ENCODE data around the gene GNG13. TPM values are rescaled to one million over a fixed set of nuclear protein-coding genes. Genes with fewer than 3 reads are reported as not detected.
A peak's percentile ranks its signal among the peaks of the same experiment; 100 is the strongest.

GNG13 gene
- total and polyA plus RNA-seq, 9 of the 15 experiments (the other 6 are each of a cell fraction or from before 2014, with no cell fraction given) = not detected

- H4K20me1 ChIP-seq (replicated peaks; ENCODE audit: control insufficient read depth, insufficient read depth, low read length) = 0 out of 2 replicates have a peak, but pooled peaks cover 3% of the 10 kb centered on the region
- in situ Hi-C loops (cut with MboI) (no loop called here), intact Hi-C loops (cut with micrococcal nuclease) (no loop called here)
- H3K4me3 ChIP-seq = no peak overlapping the region
- H3K9me1 ChIP-seq (ENCODE audit: control insufficient read depth, insufficient read depth, low read length) = no peaks in the 10 kb centered on the region
- ChIA-PET POLR2A (interaction anchor here (0.5 to 1.3 kb wide), 2 partner anchors 42 to 57 kb away, joined by 3 to 5 read pairs; partner anchors contain the start of gene ANTKMT), CTCF (ENCODE audit: low intra/inter-chr PET ratio) (no interaction called here)
- H3K27ac ChIP-seq (ENCODE audit: extremely low read depth, low read depth, low read length) = no peak overlapping the region
- peaks cover 0 to 82% of the 10 kb centered on the region in 2 experiments; a peak in 2 of 5 replicates for H3K4me1 ChIP-seq (replicated peaks in 1 of 2; ENCODE audit: control insufficient read depth in 2 of 2, insufficient read depth in 2 of 2, low read length in 2 of 2)
- H3K4me2 ChIP-seq (ENCODE audit: insufficient read depth, low read length) = no peak overlapping the region
- peak; percentile 19; the same call in 1 of the 2 replicates for TF ChIP-seq VEZF1 (CRISPR knock-in tag; IDR thresholded peaks at IDR 0.05)
- no peak for TF ChIP-seq SREBF1 (IDR thresholded peaks at IDR 0.05; ENCODE audit: borderline replicate concordance, low read depth, low read length)
- TF ChIP-seq KDM1A (IDR thresholded peaks at IDR 0.05) = 0 out of 4 replicates have a peak, but pooled peaks of 1 of the 2 experiments have one; percentile 17
- no peak overlapping the region for H3K9ac ChIP-seq (ENCODE audit: insufficient read depth in 1 of 2, low read depth in 2 of 2, low read length in 2 of 2)
- ATAC-seq (no peak), DNase-seq (ENCODE audit: extremely low read depth in 1 of 4, low spot score in 3 of 4) (no peak), FAIRE-seq (no peak)
- H2AFZ ChIP-seq (ENCODE audit: low read depth, low read length) = no peak overlapping the region
- BruUV-seq (replicated peaks) = no TSS peak
- H3K36me3 ChIP-seq (ENCODE audit: control insufficient read depth, insufficient read depth, low read length) = no peaks in the 10 kb centered on the region
- 31% methylated on average over 16 of the region's 21 CpGs for WGBS (ENCODE audit: insufficient coverage, low coverage, missing lambda C conversion rate)
- H3K27me3 ChIP-seq (ENCODE audit: control insufficient read depth in 2 of 2, insufficient read depth in 2 of 2, low read length in 2 of 2) = peaks cover 0 to 6% of the 10 kb centered on the region in 2 experiments; a peak in 1 of 5 replicates
- no peaks in the 10 kb centered on the region for H3K79me2 ChIP-seq (ENCODE audit: control insufficient read depth, insufficient read depth, low read length)
- H3K9me3 ChIP-seq (replicated peaks; ENCODE audit: control insufficient read depth, insufficient read depth, low read depth, low read length) = no peaks in the 10 kb centered on the region
These were observed 37.0 kb downstream of the GNG13 start for GRCh38 chr16:763369-764183.

All from K562 (cell line).